Subcutaneous abdominal adipose tissue (tissue), 5 donors: ENCODE measurements around the gene NUDT11.

ENCODE experiments used
- H3K27ac ChIP-seq: one replicate; pipeline ENCODE4 v1.7.0; 2013; ENCODE audit warnings: low read depth, mild to moderate bottlenecking, inconsistent platforms, low read length, moderate library complexity
- H3K27me3 ChIP-seq, 5 donors: one replicate each; pipeline ENCODE4 v1.7.0; 2013; ENCODE audit warnings: low read length in 5 of 5, inconsistent platforms in 1 of 5; ENCODE audit not compliant: control insufficient read depth in 5 of 5, insufficient read depth in 4 of 5
- H3K36me3 ChIP-seq, 5 donors: one replicate each; pipeline ENCODE4 v1.7.0; 2013; ENCODE audit warnings: low read length in 5 of 5; ENCODE audit not compliant: control insufficient read depth in 5 of 5, insufficient read depth in 5 of 5
- H3K4me1 ChIP-seq, 5 donors: one replicate each; pipeline ENCODE4 v1.7.0; 2013; ENCODE audit warnings: low read length in 5 of 5, mild to moderate bottlenecking in 3 of 5, moderate library complexity in 1 of 5; ENCODE audit not compliant: control insufficient read depth in 5 of 5, insufficient read depth in 5 of 5
- H3K4me3 ChIP-seq, 5 donors: one replicate each; pipeline ENCODE4 v1.7.0; 2013; ENCODE audit warnings: low read length in 5 of 5, low read depth in 1 of 5
- H3K9ac ChIP-seq, 5 donors: one replicate each; pipeline ENCODE4 v1.7.0; 2013; ENCODE audit warnings: low read length in 5 of 5, mild to moderate bottlenecking in 4 of 5, moderate library complexity in 3 of 5
- H3K9me3 ChIP-seq, 5 donors: one replicate each; pipeline ENCODE4 v1.7.0; 2013; ENCODE audit warnings: low read length in 5 of 5; ENCODE audit not compliant: control insufficient read depth in 5 of 5
- donor health status: healthy.
- donor health status: healthy.
- donor health status: healthy.
- donor health status: healthy.
- donor health status: healthy.

Gene NUDT11

GRCh38 chrX:51463322-51463721 lies 33.1 kb downstream of the NUDT11 start:
- Histone ChIP-seq H3K27ac (no peak overlapping the region), H3K27me3 (peaks cover 3 to 13% (median 8%) of the 10 kb centered on the region in 5 donors), H3K9ac (no peak overlapping the region), H3K9me3 (no peaks in the 10 kb centered on the region), H3K36me3 (no peaks in the 10 kb centered on the region), H3K4me1 (no peaks in the 10 kb centered on the region), H3K4me3 (no peak overlapping the region)

GRCh38 chrX:51461053-51462044 lies 35.0 kb downstream of the NUDT11 start:
- Histone ChIP-seq H3K27ac (no peak overlapping the region), H3K4me3 (no peak overlapping the region), H3K36me3 (no peaks in the 10 kb centered on the region), H3K9ac (no peak overlapping the region), H3K4me1 (no peaks in the 10 kb centered on the region), H3K9me3 (no peaks in the 10 kb centered on the region), H3K27me3 (peaks cover 3 to 25% (median 17%) of the 10 kb centered on the region in 5 donors)

GRCh38 chrX:51459125-51459524 lies 37.3 kb downstream of the NUDT11 start:
- Histone ChIP-seq H3K27ac (no peak overlapping the region), H3K4me1 (no peaks in the 10 kb centered on the region), H3K4me3 (no peak overlapping the region), H3K27me3 (peaks cover 3 to 26% (median 17%) of the 10 kb centered on the region in 5 donors), H3K36me3 (no peaks in the 10 kb centered on the region), H3K9ac (no peak overlapping the region), H3K9me3 (no peaks in the 10 kb centered on the region)

GRCh38 chrX:51456814-51457213 lies 39.6 kb downstream of the NUDT11 start:
- Histone ChIP-seq H3K9ac (no peak overlapping the region), H3K4me3 (no peak overlapping the region), H3K9me3 (no peaks in the 10 kb centered on the region), H3K4me1 (no peaks in the 10 kb centered on the region), H3K27ac (no peak overlapping the region), H3K27me3 (peaks cover 0 to 21% (median 11%) of the 10 kb centered on the region in 5 donors), H3K36me3 (no peaks in the 10 kb centered on the region)

GRCh38 chrX:51456246-51456645 lies 40.1 kb downstream of the NUDT11 start:
- no peaks in the 10 kb centered on the region for H3K9me3 ChIP-seq
- H3K27me3 ChIP-seq, result peaks cover 0 to 21% (median 11%) of the 10 kb centered on the region in 5 donors
- no peaks in the 10 kb centered on the region for H3K36me3 ChIP-seq
- H3K27ac ChIP-seq, result no peak overlapping the region
- no peaks in the 10 kb centered on the region for H3K4me1 ChIP-seq
- no peak overlapping the region for H3K4me3 ChIP-seq
- H3K9ac ChIP-seq, result no peak overlapping the region

- H3K36me3 ChIP-seq, result no peaks in the 10 kb centered on the region
- H3K9me3 ChIP-seq, result no peaks in the 10 kb centered on the region
- no peak overlapping the region for H3K27ac ChIP-seq
- H3K4me1 ChIP-seq, result no peaks in the 10 kb centered on the region
- no peak overlapping the region for H3K9ac ChIP-seq
- no peak overlapping the region for H3K4me3 ChIP-seq
- peaks cover 3 to 24% (median 13%) of the 10 kb centered on the region in 5 donors for H3K27me3 ChIP-seq
These were observed 56.0 kb downstream of the NUDT11 start for GRCh38 chrX:51440365-51440764.
